HEK293 (cell line): ENCODE data around the gene IARS2.
A peak's percentile ranks its signal among the peaks of the same experiment; 100 is the strongest.

Experiments used
- CTCF ChIP-seq: fragments of 450-650 bp; formaldehyde crosslinking; IDR thresholded peaks from 2 replicates; pipeline ENCODE4 v1.5.1; 2016; ENCODE audit warnings: missing biosample characterization, missing genetic modification characterization
- ELK4 ChIP-seq: IDR thresholded peaks from 2 replicates; pipeline ENCODE4 v1.6.1; 2011; ENCODE audit warnings: mild to moderate bottlenecking, low read depth, low read length, borderline replicate concordance
- GFI1B ChIP-seq: fragments of 450-650 bp; formaldehyde crosslinking; IDR thresholded peaks from 2 replicates; pipeline ENCODE4 v1.5.1; 2016; ENCODE audit warnings: missing biosample characterization, missing genetic modification characterization
- GLIS2 ChIP-seq: fragments of 450-650 bp; formaldehyde crosslinking; IDR thresholded peaks from 2 replicates; pipeline ENCODE4 v1.5.1; 2016; ENCODE audit warnings: missing biosample characterization, missing genetic modification characterization
- INSM2 ChIP-seq: fragments of 450-650 bp; formaldehyde crosslinking; IDR thresholded peaks from 2 replicates; pipeline ENCODE4 v1.5.1; 2016; ENCODE audit warnings: missing biosample characterization, missing genetic modification characterization
- PRDM6 ChIP-seq: fragments of 450-650 bp; formaldehyde crosslinking; IDR thresholded peaks from 2 replicates; pipeline ENCODE4 v1.5.1; 2017; ENCODE audit warnings: missing biosample characterization, missing genetic modification characterization
- TSHZ1 ChIP-seq: fragments of 450-650 bp; formaldehyde crosslinking; IDR thresholded peaks from 2 replicates; pipeline ENCODE4 v1.5.1; 2016; ENCODE audit warnings: missing biosample characterization, missing genetic modification characterization, borderline replicate concordance
- YY2 ChIP-seq: fragments of 450-650 bp; formaldehyde crosslinking; IDR thresholded peaks from 2 replicates; pipeline ENCODE4 v1.5.1; 2016; ENCODE audit warnings: missing biosample characterization, missing genetic modification characterization
- ZBTB49 ChIP-seq: fragments of 450-650 bp; formaldehyde crosslinking; IDR thresholded peaks from 2 replicates; pipeline ENCODE4 v1.5.1; 2016; ENCODE audit warnings: missing biosample characterization, missing genetic modification characterization, low read depth
- ZNF148 ChIP-seq: fragments of 450-650 bp; formaldehyde crosslinking; IDR thresholded peaks from 2 replicates; pipeline ENCODE4 v1.5.0; 2017; ENCODE audit warnings: missing biosample characterization, missing genetic modification characterization, borderline replicate concordance
- ZNF16 ChIP-seq: fragments of 450-650 bp; formaldehyde crosslinking; IDR thresholded peaks from 2 replicates; pipeline ENCODE4 v1.5.1; 2016; ENCODE audit warnings: low read depth, missing biosample characterization, missing genetic modification characterization
- ZNF211 ChIP-seq: fragments of 450-650 bp; formaldehyde crosslinking; IDR thresholded peaks from 2 replicates; pipeline ENCODE4 v1.5.1; 2016; ENCODE audit warnings: low read depth, missing biosample characterization, missing genetic modification characterization
- ZNF274 ChIP-seq, 2 experiments: fragments of 200-500 bp in 1 of 2; fragments of 450-650 bp in 1 of 2; sonication (Bioruptor generic) in 1 of 2; formaldehyde crosslinking in 1 of 2; IDR thresholded peaks; 2 replicates each; pipeline versions ENCODE4 v1.5.1 to v1.6.1; 2014 to 2016; ENCODE audit warnings: borderline replicate concordance in 1 of 2, inconsistent platforms in 1 of 2, low read length in 1 of 2, missing biosample characterization in 1 of 2, missing genetic modification characterization in 1 of 2
- ZNF280D ChIP-seq: fragments of 450-650 bp; formaldehyde crosslinking; IDR thresholded peaks from 2 replicates; pipeline ENCODE4 v1.5.1; 2016; ENCODE audit warnings: missing biosample characterization, missing genetic modification characterization
- ZNF521 ChIP-seq: fragments of 450-650 bp; formaldehyde crosslinking; IDR thresholded peaks from 2 replicates; pipeline ENCODE4 v1.5.1; 2017; ENCODE audit warnings: missing biosample characterization, mild to moderate bottlenecking, missing genetic modification characterization
- ZNF600 ChIP-seq: fragments of 450-650 bp; formaldehyde crosslinking; IDR thresholded peaks from 2 replicates; pipeline ENCODE4 v1.5.1; 2016; ENCODE audit warnings: missing biosample characterization, missing genetic modification characterization
- ZNF623 ChIP-seq: fragments of 450-650 bp; formaldehyde crosslinking; IDR thresholded peaks from 2 replicates; pipeline ENCODE4 v1.5.1; 2016; ENCODE audit warnings: missing biosample characterization, missing genetic modification characterization
- ZNF626 ChIP-seq: fragments of 450-650 bp; sonication (Bioruptor Pico); formaldehyde crosslinking; IDR thresholded peaks from 2 replicates; pipeline ENCODE4 v1.5.1; 2018; ENCODE audit warnings: missing biosample characterization, missing genetic modification characterization, inconsistent platforms
- ZNF629 ChIP-seq: fragments of 450-650 bp; formaldehyde crosslinking; IDR thresholded peaks from 2 replicates; pipeline ENCODE4 v1.5.1; 2017; ENCODE audit warnings: missing biosample characterization, missing genetic modification characterization
- ZNF843 ChIP-seq: fragments of 450-650 bp; formaldehyde crosslinking; IDR thresholded peaks from 2 replicates; pipeline ENCODE4 v1.5.1; 2016; ENCODE audit warnings: missing biosample characterization, missing genetic modification characterization

IARS2 gene

GRCh38 chr1:220119043-220119512 is 25.1 kb downstream of the IARS2 start (continued):
- TF ChIP-seq ELK4 (no peak), GFI1B (peak; percentile 100), ZNF843 (peak; percentile 99), ZNF211 (tag by site-specific recombination) (no peak), ZNF521 (tag by site-specific recombination) (no peak), ZNF280D (tag by site-specific recombination) (no peak; the same call in 1 of the 2 replicates), ZNF623 (no peak), ZNF16 (tag by site-specific recombination) (no peak), ZNF274 (IDR thresholded peaks at IDR 0.05; ENCODE audit: low read length) (no peak), ZNF274 (tag by site-specific recombination; IDR thresholded peaks at IDR 0.05; ENCODE audit: borderline replicate concordance) (no peak), ZNF148 (tag by site-specific recombination) (no peak), GLIS2 (tag by site-specific recombination) (no peak), ZBTB49 (no peak), PRDM6 (tag by site-specific recombination) (peak; percentile 99), ZNF626 (tag by site-specific recombination) (no peak), YY2 (no peak), ZNF600 (tag by site-specific recombination) (peak; percentile 98), INSM2 (tag by site-specific recombination) (peak; percentile 99), TSHZ1 (peak; percentile 100), CTCF (tag by site-specific recombination) (no peak), ZNF629 (peak; percentile 99)
